Bronchial epithelial cell (primary cell): ENCODE measurements around the gene ACTG2. TPM values are rescaled to one million over a fixed set of nuclear protein-coding genes. Genes with fewer than 3 reads are reported as not detected.
"Not testable (repeated sequence)": the region's sequence is repeated elsewhere in the genome, so short reads cannot be mapped to it uniquely, and the experiment has no call there.

ENCODE experiments used
- DNase-seq: peaks from one replicate; pipeline ENCODE4 v3.0.0-alpha.2; 2010; ENCODE audit warnings: low read depth
- FAIRE-seq: peaks from 2 replicates; lab custom pipeline; 2011; peaks lifted over from hg19 to GRCh38; lab: Jason Lieb, UNC
- H3K27me3 ChIP-seq: 2 replicates; pipeline ENCODE4 v1.5.1; 2011; ENCODE audit warnings: low read length; ENCODE audit not compliant: control insufficient read depth, insufficient read depth
- H3K36me3 ChIP-seq: 2 replicates; pipeline ENCODE4 v1.5.1; 2011; ENCODE audit warnings: low read length; ENCODE audit not compliant: control insufficient read depth, insufficient read depth
- H3K4me3 ChIP-seq: 2 replicates; pipeline ENCODE4 v1.5.1; 2011; ENCODE audit warnings: mild to moderate bottlenecking, low read depth, low read length, control low read depth
- total RNA-seq: library from RNA; depleted of rRNA; stranded (reverse); fragments of >200 nt; gene quantifications from 2 replicates; pipeline ENCODE4 v1.2.1, GENCODE V29; 2014
- TF ChIP-seq, protein P1 (sequence below): IDR thresholded peaks from 2 replicates; pipeline ENCODE4 v1.5.1; 2011; ENCODE audit warnings: mild to moderate bottlenecking, moderate library complexity, low read length, control low read depth, inconsistent platforms; ENCODE audit not compliant: insufficient read depth, severe bottlenecking

ACTG2 gene
- total RNA-seq, 1 donor from 2014 or later = not detected

DNA sequence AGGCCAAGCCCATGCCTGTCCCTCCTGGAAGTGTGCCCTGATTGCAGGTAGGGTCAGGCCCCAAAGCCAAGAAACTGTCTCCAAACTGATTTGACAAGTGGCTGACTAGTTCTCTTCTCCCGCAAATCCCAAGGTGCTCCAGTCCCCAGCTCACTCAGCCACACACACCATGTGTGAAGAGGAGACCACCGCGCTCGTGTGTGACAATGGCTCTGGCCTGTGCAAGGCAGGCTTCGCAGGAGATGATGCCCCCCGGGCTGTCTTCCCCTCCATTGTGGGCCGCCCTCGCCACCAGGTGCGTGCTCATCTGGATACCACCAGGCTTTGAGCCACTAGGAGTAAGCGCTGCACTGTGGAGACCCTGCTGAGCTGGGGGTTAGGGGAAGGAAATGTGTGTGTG lies 8.3 kb downstream of the ACTG2 start:
- DNase-seq (no peak), FAIRE-seq (no peak)
- H3K27me3 ChIP-seq = no peaks in the 10 kb centered on the region
- H3K36me3 ChIP-seq = no peaks in the 10 kb centered on the region
- TF ChIP-seq, protein P1, sequence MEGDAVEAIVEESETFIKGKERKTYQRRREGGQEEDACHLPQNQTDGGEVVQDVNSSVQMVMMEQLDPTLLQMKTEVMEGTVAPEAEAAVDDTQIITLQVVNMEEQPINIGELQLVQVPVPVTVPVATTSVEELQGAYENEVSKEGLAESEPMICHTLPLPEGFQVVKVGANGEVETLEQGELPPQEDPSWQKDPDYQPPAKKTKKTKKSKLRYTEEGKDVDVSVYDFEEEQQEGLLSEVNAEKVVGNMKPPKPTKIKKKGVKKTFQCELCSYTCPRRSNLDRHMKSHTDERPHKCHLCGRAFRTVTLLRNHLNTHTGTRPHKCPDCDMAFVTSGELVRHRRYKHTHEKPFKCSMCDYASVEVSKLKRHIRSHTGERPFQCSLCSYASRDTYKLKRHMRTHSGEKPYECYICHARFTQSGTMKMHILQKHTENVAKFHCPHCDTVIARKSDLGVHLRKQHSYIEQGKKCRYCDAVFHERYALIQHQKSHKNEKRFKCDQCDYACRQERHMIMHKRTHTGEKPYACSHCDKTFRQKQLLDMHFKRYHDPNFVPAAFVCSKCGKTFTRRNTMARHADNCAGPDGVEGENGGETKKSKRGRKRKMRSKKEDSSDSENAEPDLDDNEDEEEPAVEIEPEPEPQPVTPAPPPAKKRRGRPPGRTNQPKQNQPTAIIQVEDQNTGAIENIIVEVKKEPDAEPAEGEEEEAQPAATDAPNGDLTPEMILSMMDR = no peak
- no peak overlapping the region for H3K4me3 ChIP-seq

DNA sequence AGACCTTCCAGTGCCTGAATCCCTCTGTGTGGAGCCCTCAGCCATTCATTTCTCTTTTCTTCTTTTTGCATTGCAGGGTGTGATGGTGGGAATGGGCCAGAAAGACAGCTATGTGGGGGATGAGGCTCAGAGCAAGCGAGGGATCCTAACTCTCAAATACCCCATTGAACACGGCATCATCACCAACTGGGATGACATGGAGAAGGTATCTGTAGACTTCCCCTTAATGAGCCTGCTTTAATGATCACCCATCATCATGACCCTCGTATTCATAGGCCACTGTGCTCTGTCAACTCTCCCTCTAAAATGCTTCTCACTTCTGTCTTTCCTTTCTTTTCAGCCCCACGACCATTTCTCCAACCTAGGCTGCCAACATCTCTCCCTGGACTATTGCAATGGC lies 9.5 kb downstream of the ACTG2 start:
- H3K4me3 ChIP-seq = no peak overlapping the region
- no peaks in the 10 kb centered on the region for H3K27me3 ChIP-seq
- no peaks in the 10 kb centered on the region for H3K36me3 ChIP-seq
- DNase-seq = no peak
- TF ChIP-seq, protein P1 = no peak
- peak; percentile 50 for FAIRE-seq

DNA sequence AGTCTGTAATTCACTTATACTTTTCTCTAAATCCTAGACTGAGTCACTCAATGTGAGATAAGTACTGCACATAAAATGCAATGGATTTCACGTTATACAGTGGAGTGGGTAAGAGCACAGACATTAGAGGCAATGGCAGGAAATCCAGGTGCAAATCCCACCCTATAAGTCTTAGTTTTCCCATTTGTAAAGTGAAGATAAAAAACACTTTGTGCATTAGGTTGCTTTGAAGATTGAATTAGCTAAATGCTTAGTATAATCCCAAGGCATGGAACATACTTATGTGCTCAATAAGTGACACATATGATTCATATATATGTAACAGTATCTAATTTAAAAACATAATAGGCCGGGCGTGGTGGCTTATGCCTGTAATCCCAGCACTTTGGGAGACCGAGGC lies 10.5 kb downstream of the ACTG2 start:
- TF ChIP-seq, protein P1 = no peak
- Histone ChIP-seq H3K27me3 (no peaks in the 10 kb centered on the region), H3K4me3 (no peak overlapping the region), H3K36me3 (no peaks in the 10 kb centered on the region)
- DNase-seq (no peak), FAIRE-seq (no peak)

DNA sequence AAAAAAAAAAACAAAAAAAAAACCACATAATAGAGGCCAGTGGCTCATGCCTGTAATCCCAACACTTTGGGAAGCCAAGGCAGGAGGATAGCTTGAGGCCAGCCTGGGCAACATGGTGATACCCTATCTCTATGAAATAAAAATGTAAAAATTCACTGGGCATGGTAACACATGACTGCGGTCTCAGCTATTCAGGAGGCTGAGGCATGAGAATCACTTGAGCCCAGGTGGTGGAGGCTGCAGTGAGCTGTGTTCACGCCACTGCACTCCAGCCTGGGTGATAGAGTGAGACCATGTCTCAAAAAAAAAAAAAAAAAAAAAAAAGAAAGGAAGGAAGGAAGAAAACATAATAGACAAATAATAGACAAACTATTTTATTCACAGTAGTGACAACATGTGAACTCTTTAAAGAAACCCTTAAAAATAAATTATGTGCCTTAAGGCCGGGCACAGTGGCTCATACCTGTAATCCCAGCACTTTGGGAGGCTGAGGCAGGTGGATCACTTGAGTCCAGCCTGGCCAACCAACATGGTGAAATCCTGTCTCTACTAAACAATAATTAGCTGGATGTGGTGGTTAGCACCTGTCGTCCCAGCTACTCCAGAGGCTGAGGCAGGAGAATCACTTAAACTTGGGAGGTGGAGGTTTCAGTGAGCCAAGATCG lies 11.3 kb downstream of the ACTG2 start:
- not testable (repeated sequence) for H3K36me3 ChIP-seq, H3K4me3 ChIP-seq, DNase-seq, FAIRE-seq, H3K27me3 ChIP-seq

DNA sequence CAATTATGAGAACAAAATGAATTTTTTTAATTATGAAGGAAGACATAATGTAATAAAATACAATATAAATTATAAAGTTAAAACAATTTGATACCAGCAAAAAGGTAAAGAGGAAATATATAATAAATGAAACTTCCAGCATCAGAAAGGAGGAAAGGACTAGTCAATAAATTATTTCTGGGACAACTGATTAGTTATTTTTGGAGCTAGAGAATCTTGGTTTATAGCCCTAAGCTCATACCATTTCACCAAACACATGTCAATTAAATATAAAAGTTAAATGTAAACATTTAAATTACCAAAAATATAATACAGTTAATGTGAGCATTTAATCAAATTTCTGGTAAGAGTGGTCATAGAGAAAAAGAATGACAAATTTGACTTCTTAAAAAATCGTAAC lies 12.1 kb downstream of the ACTG2 start:
- TF ChIP-seq, protein P1 = no peak
- H3K27me3 ChIP-seq = no peaks in the 10 kb centered on the region
- H3K4me3 ChIP-seq = no peak overlapping the region
- no peaks in the 10 kb centered on the region for H3K36me3 ChIP-seq
- DNase-seq = no peak
- no peak for FAIRE-seq

DNA sequence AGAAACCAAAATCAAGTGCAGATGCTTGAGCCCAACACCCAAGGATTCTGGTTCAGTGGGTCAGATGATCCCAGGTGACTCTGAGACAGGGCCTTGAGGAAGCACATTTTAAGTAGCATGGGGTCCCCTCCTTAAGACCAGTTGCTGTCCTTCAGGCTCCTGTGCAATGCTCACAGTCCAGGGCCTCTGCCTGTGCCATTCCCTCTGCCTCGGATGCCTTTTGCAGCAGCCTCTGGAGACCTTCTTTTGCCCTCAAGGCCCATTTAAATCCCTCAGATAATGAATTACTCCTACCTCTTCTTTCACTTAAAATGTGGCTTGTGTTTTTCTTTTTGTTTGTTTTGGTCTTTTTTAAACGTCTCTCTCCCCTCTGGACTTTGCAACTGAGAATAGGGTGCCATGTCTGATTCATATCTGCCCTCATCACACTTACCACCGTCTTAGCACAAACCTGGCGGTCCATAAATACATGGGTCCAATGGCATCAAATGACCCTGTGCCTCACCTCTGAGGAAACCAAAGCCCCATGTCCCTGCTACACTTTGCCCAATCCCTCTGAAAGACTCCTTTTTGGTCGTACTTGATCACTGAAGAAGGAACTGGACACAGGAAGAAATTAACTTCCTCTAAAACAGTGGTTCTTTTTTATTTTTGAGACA lies 14.2 kb downstream of the ACTG2 start:
- Histone ChIP-seq H3K4me3 (no peak overlapping the region), H3K27me3 (no peaks in the 10 kb centered on the region), H3K36me3 (no peaks in the 10 kb centered on the region)
- no peak for FAIRE-seq
- TF ChIP-seq, protein P1 = no peak
- DNase-seq = no peak
